Inflammatory macrophage (primary cell): ENCODE data around the gene ILK.

Source experiments
- DNase-seq, 2 donors: peaks; one replicate each; pipeline ENCODE4 v3.0.0-alpha.2; 2020 to 2022

The ILK gene

GRCh38 chr11:6607190-6607795 is 3.7 kb downstream of the ILK start:
- no peak for DNase-seq

DNA sequence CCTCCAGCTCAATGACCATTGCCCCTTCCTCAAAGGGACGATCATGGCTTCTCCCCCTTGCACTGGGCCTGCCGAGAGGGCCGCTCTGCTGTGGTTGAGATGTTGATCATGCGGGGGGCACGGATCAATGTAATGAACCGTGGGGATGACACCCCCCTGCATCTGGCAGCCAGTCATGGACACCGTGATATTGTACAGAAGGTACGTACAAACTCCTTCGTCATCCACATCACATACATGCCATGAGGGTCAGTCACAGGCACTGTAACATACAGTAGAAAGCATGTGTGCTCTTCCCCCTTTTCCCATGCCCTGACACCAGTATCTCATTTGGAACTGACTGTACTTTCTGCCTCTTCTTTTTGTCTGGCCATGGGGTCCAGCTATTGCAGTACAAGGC is 4.4 kb downstream of the ILK start:
- DNase-seq, result no peak

GRCh38 chr11:6608726-6609501 is 5.3 kb downstream of the ILK start:
- no peak for DNase-seq

- no peak for DNase-seq
These were observed 6.0 kb downstream of the ILK start for GRCh38 chr11:6609502-6610015.

DNA sequence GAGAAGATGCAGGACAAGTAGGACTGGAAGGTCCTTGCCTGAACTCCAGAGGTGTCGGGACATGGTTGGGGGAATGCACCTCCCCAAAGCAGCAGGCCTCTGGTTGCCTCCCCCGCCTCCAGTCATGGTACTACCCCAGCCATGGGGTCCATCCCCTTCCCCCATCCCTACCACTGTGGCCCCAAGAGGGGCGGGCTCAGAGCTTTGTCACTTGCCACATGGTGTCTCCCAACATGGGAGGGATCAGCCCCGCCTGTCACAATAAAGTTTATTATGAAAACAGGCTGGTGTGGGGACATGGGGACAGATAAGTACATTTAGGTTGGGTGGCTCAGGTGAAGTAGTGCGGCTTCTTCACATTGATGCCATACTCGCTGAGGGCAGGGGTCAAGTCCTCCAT is 7.0 kb downstream of the ILK start:
- DNase-seq, result no peak

DNA sequence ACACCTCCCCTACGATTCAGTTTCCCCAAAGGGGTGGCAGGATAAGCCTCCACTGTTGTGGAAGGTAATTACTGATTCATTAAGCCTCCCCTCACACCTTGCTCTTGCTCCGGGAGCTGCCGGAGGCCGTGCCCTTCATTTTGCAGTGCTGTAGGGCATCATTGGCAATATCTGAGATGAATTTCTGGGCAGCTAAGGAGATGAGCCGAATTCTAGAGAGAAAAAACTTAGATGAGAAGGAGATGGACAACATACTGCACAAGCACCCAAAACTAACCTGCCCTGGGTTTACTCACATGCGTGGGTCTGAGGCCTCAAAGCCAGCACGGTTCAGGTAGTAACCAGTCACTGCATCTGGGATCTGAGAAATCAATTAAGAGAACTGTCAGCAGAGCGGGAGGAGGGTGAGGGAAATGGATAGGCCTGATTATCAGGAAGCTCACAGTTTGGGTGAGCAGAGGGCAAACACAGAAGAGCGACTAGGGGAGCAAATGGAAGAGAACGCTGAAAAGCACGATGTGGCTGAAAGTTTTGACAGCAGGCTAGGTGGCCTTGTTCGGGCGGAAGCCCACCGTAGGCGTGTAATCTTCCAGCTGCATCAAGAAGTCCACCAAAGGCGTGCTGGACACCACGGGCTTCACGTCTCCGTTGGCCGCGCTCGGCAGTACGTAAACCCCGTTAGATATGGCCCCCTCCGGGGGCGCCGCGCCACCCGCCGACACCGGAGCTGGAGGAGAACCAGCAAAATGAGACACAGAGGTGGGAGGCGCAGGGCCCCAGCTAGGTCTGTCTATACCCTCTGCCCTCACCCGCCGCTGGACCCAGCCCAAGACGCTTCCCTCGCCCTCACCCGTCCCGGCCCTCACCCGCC is 7.8 kb downstream of the ILK start:
- DNase-seq, result peak; percentile 4 to 15

DNA sequence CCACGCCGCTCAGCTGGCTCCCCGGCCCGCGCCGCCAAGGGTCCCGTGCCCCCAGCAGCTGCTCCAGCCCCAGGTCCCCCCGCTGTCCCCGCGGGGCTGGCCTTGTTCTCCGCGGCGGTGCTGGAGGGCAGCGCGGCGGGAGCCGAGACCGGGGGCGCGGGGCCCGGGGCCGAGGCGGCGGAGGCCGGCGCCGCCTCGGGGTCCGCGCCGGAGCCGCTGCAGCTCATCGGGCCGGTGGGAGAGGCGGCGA is 8.3 kb downstream of the ILK start:
- no peak for DNase-seq

GRCh38 chr11:6612213-6613041 is 8.9 kb downstream of the ILK start, which contains the start of gene TAF10:
TSS of gene TAF10 (minus strand) at chr11:6612216. CDS start at chr11:6612189, 27 bp downstream.
- peak; percentile 98 for DNase-seq

GRCh38 chr11:6613496-6613895 is 9.9 kb downstream of the ILK start:
- no peak for DNase-seq

- DNase-seq, result no peak
These were observed 10.9 kb downstream of the ILK start for GRCh38 chr11:6614446-6614845.

DNA sequence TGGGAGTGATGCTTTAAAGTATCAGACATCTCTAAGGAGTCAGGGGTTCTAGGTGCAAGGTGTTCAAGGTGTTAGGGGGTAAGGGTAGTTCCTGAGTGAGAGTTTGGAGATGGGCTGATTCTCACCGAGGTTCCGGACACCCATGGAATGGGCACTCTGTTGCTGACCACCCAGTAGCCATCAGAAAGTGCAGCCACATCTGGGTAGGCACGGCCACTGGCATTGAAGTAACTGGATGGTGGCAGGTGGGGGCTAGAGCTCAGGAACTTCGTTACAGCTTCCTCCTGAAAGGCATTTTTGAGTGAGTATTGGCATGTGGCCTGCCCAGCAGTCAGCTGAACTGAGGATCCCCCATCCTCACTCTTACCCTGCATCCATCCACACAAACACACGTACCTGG is 11.5 kb downstream of the ILK start:
- no peak for DNase-seq

DNA sequence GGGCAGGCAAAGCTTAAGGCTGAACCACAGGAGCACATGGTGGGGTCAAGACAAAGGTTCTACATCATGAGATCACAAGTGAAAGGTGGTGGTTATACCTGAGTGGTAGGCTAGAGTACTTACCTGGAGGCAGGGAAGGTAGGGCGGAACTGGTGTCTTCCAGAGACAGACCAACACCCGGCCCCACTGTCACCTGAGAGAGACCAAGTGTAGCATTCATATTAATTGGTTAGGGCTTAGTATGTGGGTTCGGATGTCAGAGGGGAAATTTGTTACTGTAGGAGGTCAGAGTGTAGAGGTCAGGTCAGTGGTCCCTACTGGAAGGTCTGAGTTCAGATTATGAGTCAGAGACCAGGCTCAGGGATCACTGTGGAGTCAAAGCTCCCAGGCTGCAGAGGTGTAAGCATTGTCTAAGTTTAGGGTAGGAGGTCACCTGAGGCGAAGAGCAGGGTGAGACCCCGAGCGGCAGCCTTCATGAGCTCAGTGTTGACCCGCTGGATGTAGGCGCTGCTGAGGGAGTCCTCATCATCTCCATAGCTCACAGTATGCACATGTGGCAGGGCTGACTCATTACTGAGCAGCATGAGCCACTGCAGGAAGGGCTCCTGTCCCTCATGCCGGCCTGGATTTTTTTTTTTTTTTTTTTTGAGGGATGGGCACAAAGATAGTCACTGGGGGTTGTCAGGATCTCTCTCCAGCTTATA is 12.5 kb downstream of the ILK start:
- no peak for DNase-seq

GRCh38 chr11:6616596-6617250 is 13.1 kb downstream of the ILK start:
- no peak for DNase-seq

GRCh38 chr11:6617315-6617781 is 13.8 kb downstream of the ILK start:
- DNase-seq, result peak; percentile 42 to 53

DNA sequence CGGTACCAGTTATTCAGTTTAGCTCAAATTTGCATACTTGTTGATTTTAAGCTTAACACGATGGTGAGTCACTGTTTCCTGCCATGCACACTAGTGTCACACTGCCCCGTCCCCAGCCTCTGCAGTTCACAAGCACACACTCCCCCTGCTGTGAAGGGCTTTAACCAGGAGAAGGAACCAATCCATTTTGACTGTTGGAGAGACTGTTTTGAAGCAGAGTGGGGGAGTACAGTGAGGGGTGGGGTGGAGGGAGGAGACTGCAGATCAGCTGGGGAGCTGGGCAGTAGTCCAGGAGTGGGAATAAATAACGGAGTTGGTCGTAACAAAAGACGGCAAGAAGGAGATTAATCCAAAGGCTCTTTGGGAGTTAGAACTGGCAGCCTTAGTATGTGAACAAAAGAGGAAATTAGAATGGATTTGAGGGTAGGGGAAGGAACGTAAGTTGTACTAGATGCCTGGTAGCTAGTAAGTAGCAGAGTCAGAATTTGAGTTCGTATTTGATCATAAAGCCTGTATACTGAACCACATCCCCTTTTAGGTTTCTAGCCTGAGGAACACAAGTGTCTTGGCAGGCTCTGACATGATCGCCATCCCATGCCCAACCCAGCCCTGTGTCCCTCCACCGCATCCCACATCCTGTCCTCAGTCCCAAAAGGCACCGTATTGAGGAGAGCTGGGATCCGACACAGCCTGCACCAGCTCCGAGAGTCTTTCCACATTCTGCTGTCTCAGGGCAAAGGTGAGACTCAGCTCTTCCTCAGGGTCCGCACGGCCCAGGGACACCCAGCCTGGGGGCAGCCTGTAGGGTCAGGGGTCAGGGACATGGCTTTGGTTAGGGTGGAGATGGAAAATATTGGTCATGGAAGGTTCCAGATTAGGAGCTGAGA is 14.8 kb downstream of the ILK start:
- DNase-seq, result peak; percentile 74 to 75

DNA sequence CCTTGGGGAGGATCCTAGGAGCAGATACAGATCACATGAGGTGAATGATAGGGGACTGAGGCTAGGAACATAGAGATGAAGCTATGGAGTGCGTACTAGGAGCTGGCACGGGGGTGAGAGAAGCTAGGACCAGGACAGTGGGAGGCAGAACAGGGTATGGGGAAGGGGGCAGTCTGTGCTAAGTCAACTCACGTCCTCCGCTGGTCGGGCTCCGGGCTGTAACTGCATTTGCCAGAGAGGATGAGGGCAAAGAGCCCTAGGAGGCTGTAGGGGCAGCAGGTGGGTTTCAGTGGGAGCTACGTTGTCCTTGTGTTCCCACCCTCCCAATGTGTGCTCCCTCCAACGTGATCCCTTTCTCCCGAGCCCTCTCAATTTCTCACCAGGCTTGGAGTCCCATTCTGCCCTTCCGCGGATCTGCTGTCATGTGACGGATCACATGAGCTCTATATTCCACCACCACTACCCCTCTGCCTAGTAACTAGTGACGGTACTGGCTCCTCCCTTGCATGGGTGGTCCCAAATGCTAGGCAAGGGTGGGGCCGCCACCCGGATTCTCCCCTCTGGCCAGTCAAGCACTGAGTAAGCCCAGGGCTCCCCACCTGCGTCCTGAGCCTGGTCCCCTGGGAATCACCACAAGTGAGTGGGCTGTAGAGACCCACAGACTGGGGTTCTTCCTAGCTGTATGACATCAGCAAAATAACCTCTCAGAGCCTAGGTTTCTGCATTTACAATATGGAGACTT is 15.6 kb downstream of the ILK start, which contains the start of gene TPP1:
Gene TPP1 (minus strand): TSS at position 419 of the 742 bp plus-strand sequence. CDS start 22 bp downstream, at position 397.
- DNase-seq, result peak; percentile 95 to 97

GRCh38 chr11:6620636-6621035 is 17.1 kb downstream of the ILK start:
- peak; percentile 70 for DNase-seq

DNA sequence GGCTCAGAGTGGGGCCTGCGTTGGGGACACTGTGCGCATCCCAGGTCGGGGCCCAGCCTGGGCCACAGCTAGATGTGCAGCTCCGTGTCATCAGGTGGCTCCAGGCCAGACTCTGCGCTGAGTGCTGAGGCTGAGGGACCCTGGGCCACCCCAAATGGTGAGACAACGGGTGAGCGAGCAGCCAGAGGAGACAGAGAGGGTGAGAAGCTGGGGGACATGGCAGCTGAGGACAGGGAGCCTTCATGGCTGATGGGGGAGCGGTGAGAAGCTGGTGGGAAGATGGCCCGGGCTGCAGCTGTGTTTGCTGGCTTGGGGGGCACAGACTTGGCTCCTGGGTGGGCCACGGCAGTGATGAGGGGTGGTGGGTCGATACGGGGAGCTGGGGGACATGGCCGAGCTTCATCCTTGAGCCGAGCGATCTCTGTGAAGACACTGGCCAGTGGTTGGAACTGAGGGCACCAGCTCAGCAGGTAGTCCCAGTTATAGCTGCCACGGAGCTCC is 18.2 kb downstream of the ILK start:
- no peak for DNase-seq
